Endothelial cell of umbilical vein (primary cell): ENCODE data around the gene ZNF490. TPM values are rescaled to one million over a fixed set of nuclear protein-coding genes. Genes with fewer than 3 reads are reported as not detected.

Source experiments
- BruUV-seq: library from RNA; stranded (reverse); fragments of 400-500 nt; replicated peaks from 2 replicates; lab custom pipeline; 2021; lab: Mats Ljungman, UMichigan
- CTCF ChIA-PET: fragments of 300-600, 350-600 bp; sonication (Branson Sonifier 250); formaldehyde crosslinking; loops from one replicate; lab custom pipeline; 2021; ENCODE audit warnings: antibody characterized with exemption, inconsistent platforms; lab: Charles Lee
- POLR2A ChIA-PET: fragments of 300-600, 350-600 bp; sonication (Branson Sonifier 250); formaldehyde crosslinking; loops from one replicate; lab custom pipeline; 2021; ENCODE audit warnings: antibody characterized with exemption, inconsistent platforms; lab: Charles Lee
- DNase-seq: peaks from one replicate; pipeline ENCODE4 v3.0.0-alpha.2; 2011; ENCODE audit warnings: low read depth, low spot score
- FAIRE-seq: peaks from 2 replicates; lab custom pipeline; 2011; peaks lifted over from hg19 to GRCh38; lab: Jason Lieb, UNC
- H2AFZ ChIP-seq: 2 replicates; pipeline ENCODE4 v1.6.0; 2012; ENCODE audit warnings: low read depth, low read length, control low read depth, inconsistent platforms
- H3K27ac ChIP-seq: 2 replicates; pipeline ENCODE4 v1.5.1; 2011; ENCODE audit warnings: low read depth, mild to moderate bottlenecking, control low read depth, low read length, moderate library complexity; ENCODE audit not compliant: insufficient read depth
- H3K27me3 ChIP-seq, 2 experiments: 2 replicates each; pipeline versions ENCODE4 v1.6.0 to v1.6.1; 2011; ENCODE audit warnings: low read length in 2 of 2, mixed read lengths in 1 of 2; ENCODE audit not compliant: control insufficient read depth in 2 of 2, insufficient read depth in 2 of 2
- H3K36me3 ChIP-seq, 2 experiments: 2 replicates in 1 of 2; 3 replicates in 1 of 2; pipeline ENCODE4 v1.5.1; 2011; ENCODE audit warnings: low read length in 2 of 2, mild to moderate bottlenecking in 1 of 2, moderate library complexity in 1 of 2; ENCODE audit not compliant: control insufficient read depth in 2 of 2, insufficient read depth in 2 of 2; ENCODE audit errors: extremely low read depth in 1 of 2
- H3K4me1 ChIP-seq: 3 replicates; pipeline ENCODE4 v1.5.1; 2011; ENCODE audit warnings: mild to moderate bottlenecking, low read length; ENCODE audit not compliant: control insufficient read depth, insufficient read depth; ENCODE audit errors: extremely low read depth
- H3K4me2 ChIP-seq: 2 replicates; pipeline ENCODE4 v1.6.1; 2011; ENCODE audit warnings: low read length, control low read depth, mixed read lengths; ENCODE audit not compliant: insufficient read depth
- H3K4me3 ChIP-seq, 3 experiments: fragments of 200-600 bp in 1 of 3; sonication (generic), shearing (Covaris generic) in 1 of 3; replicated peaks in 1 of 3; 2 replicates each; pipeline ENCODE4 v1.5.1; 2011 to 2016; ENCODE audit warnings: control low read depth in 3 of 3, low read length in 3 of 3, mild to moderate bottlenecking in 2 of 3, inconsistent platforms in 1 of 3, low read depth in 1 of 3, moderate library complexity in 1 of 3; ENCODE audit not compliant: insufficient read depth in 1 of 3
- H3K79me2 ChIP-seq: 2 replicates; pipeline ENCODE4 v1.6.0; 2012; ENCODE audit warnings: low read length, inconsistent platforms; ENCODE audit not compliant: control insufficient read depth, insufficient read depth
- H3K9ac ChIP-seq: replicated peaks from 2 replicates; pipeline ENCODE3; 2011; ENCODE audit warnings: low read length, control low read depth; ENCODE audit not compliant: insufficient read depth; ENCODE audit errors: extremely low read depth
- H3K9me1 ChIP-seq: replicated peaks from 3 replicates; pipeline ENCODE4 v1.6.0; 2011; ENCODE audit warnings: mild to moderate bottlenecking, low read length; ENCODE audit not compliant: control insufficient read depth, insufficient read depth; ENCODE audit errors: extremely low read depth
- H3K9me3 ChIP-seq: replicated peaks from 2 replicates; pipeline ENCODE4 v1.5.1; 2012; ENCODE audit warnings: low read length, inconsistent platforms; ENCODE audit not compliant: control insufficient read depth, insufficient read depth
- H4K20me1 ChIP-seq: replicated peaks from 2 replicates; pipeline ENCODE3; 2011; ENCODE audit warnings: mild to moderate bottlenecking, low read length; ENCODE audit not compliant: control insufficient read depth, insufficient read depth; ENCODE audit errors: extremely low read depth
- CTCF ChIP-seq, 2 donors: IDR thresholded peaks; 1 replicate in 1 of 2; 2 replicates in 1 of 2; pipeline ENCODE4 v1.5.1; 2011; ENCODE audit warnings: low read length in 2 of 2, mild to moderate bottlenecking in 2 of 2, moderate library complexity in 2 of 2, control low read depth in 1 of 2, inconsistent platforms in 1 of 2, low read depth in 1 of 2; ENCODE audit not compliant: insufficient read depth in 1 of 2; ENCODE audit errors: extremely low read depth in 1 of 2
- GATA2 ChIP-seq: IDR thresholded peaks from 2 replicates; pipeline ENCODE4 v1.7.0; 2011; ENCODE audit warnings: low read depth, mild to moderate bottlenecking, moderate library complexity, mixed read lengths, low read length; ENCODE audit not compliant: insufficient read length, insufficient read depth
- MYC ChIP-seq: IDR thresholded peaks from one replicate; pipeline ENCODE4 v1.6.1; 2011; ENCODE audit warnings: mild to moderate bottlenecking, low read depth, low read length
- dilution Hi-C: fragments of 300-500 bp; cut with MboI; formaldehyde crosslinking; loops from one replicate; pipeline ENCODE4 v1.15.0; 2019; ENCODE audit warnings: low sequenced_read_pairs; ENCODE audit not compliant: extremely low pct_ligation_motif_present
- intact Hi-C: fragments of 100-400 bp; cut with micrococcal nuclease; formaldehyde crosslinking; loops from one replicate; pipeline ENCODE4 v1.10.0; 2022
- polyA plus RNA-seq, 4 experiments: library from polyadenylated mRNA; depleted of rRNA in 3 of 4; stranded (reverse) in 3 of 4; unstranded in 1 of 4; fragments of >200 nt; gene quantifications; 2 replicates each; pipeline versions ENCODE4 v1.2.1 to v1.2.3, GENCODE V29; 2011 to 2012; ENCODE audit warnings: missing spikeins in 1 of 4
- total RNA-seq: library from RNA; stranded (reverse); gene quantifications from 2 replicates; pipeline ENCODE4 v1.2.3, GENCODE V29; 2021

Gene ZNF490
- total and polyA plus RNA-seq, 2 donors (not counting 3 experiments of a cell fraction or from before 2014, with no cell fraction given), result 1.4 to 5.7 TPM

DNA sequence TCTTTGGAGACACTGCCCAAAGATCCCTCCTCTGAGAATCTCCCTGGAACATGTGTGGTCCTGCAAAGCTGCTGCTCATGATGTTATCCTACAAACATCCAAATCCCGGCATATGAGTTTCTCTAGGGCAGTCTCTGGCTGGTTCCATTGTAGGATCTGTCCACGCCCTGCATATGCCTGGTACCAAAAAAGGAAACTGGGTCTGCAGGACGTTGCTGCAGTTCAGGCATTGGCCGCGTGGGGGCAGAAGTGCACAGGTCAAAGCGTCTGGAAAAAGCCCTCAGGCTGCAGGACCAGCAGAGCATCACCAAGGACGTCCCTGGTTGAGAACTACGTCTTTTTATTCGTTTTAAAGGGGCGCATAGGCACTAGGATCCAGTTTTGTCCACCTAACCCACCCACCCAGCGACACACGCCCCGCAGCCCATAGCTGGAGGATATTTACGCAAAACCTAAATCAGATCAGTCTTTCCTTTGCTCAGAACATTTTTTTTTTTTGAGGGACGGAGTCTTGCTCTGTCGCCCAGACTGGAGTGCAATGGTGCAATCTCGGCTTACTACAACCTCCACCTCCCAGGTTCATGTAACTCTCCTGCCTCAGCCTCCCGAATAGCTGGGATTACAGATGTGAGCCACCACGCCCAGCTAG, 46.5 kb downstream of the ZNF490 start:
- CTCF ChIA-PET, result interaction anchor here (1.2 to 2.2 kb wide), 2 partner anchors 108 to 282 kb away, joined by 3 to 13 read pairs; no protein-coding TSS in a partner anchor
- Histone ChIP-seq H3K27me3 (no peaks in the 10 kb centered on the region), H3K79me2 (no peaks in the 10 kb centered on the region), H2AFZ (peak overlapping the region; percentile 38), H3K4me1 (no peaks in the 10 kb centered on the region), H3K27ac (no peak overlapping the region), H4K20me1 (no peaks in the 10 kb centered on the region), H3K4me2 (no peak overlapping the region), H3K9me3 (no peaks in the 10 kb centered on the region), H3K9ac (no peak overlapping the region), H3K9me1 (no peaks in the 10 kb centered on the region), H3K36me3 (no peaks in the 10 kb centered on the region), H3K4me3 (no peak overlapping the region)
- dilution Hi-C loops (no loop called here), intact Hi-C loops (loop anchor here (1.0 kb wide), 2 partner anchors 108 to 193 kb away; no protein-coding TSS in a partner anchor)
- FAIRE-seq, result peak; percentile 98
- POLR2A ChIA-PET, result interaction anchor here (0.6 kb wide), 1 partner anchor 10 kb away, joined by 3 read pairs; no protein-coding TSS in a partner anchor
- BruUV-seq, result no TSS peak
- TF ChIP-seq CTCF (IDR thresholded peaks at IDR 0.05; ENCODE audit: extremely low read depth in 1 of 2, insufficient read depth in 1 of 2, low read depth in 1 of 2, low read length in 2 of 2), result peak; percentile 91 to 98
- no peak for TF ChIP-seq GATA2
- DNase-seq, result peak; percentile 85

- TF ChIP-seq MYC, result no peak
- no peak overlapping the region for H3K27ac ChIP-seq
- H4K20me1 ChIP-seq, result no peaks in the 10 kb centered on the region
- no peak overlapping the region for H2AFZ ChIP-seq
- H3K4me1 ChIP-seq, result no peaks in the 10 kb centered on the region
- H3K9me1 ChIP-seq, result no peaks in the 10 kb centered on the region
- no peak overlapping the region for H3K4me2 ChIP-seq
- intact Hi-C loops, result no loop called here
- H3K27me3 ChIP-seq, result no peaks in the 10 kb centered on the region
- no peaks in the 10 kb centered on the region for H3K9me3 ChIP-seq
- no peak overlapping the region for H3K4me3 ChIP-seq
- BruUV-seq, result no TSS peak
- DNase-seq, result no peak
- H3K79me2 ChIP-seq, result no peaks in the 10 kb centered on the region
- H3K36me3 ChIP-seq, result no peaks in the 10 kb centered on the region
- CTCF ChIA-PET, result no interaction called here
- dilution Hi-C loops, result no loop called here
- no peak for FAIRE-seq
- POLR2A ChIA-PET, result no interaction called here
- no peak overlapping the region for H3K9ac ChIP-seq
Measured at GRCh38 chr19:12555456-12555930, 55.1 kb downstream of the ZNF490 start.
